GM12878 (cell line): ENCODE measurements around the gene DHRS7C.

ENCODE experiments used
- BCL3 ChIP-seq: IDR thresholded peaks from 2 replicates; pipeline ENCODE4 v1.6.1; 2011; ENCODE audit warnings: borderline replicate concordance, low read depth, mild to moderate bottlenecking, moderate library complexity, low read length; ENCODE audit not compliant: insufficient read depth, poor library complexity, severe bottlenecking
- BHLHE40 ChIP-seq, 2 experiments: fragments of 450-650 bp in 1 of 2; IDR thresholded peaks; 2 replicates each; pipeline ENCODE4 v1.6.1; 2011 to 2017; ENCODE audit warnings: low read depth in 2 of 2, borderline replicate concordance in 1 of 2, improper control_type of control experiment in 1 of 2, low read length in 1 of 2, mild to moderate bottlenecking in 1 of 2
- CBX3 ChIP-seq: fragments of 200-600 bp; sonication (generic); IDR thresholded peaks from 2 replicates; pipeline ENCODE4 v1.6.1; 2016; ENCODE audit warnings: low read depth, borderline replicate concordance
- CEBPZ ChIP-seq: fragments of 150-350 bp; IDR thresholded peaks from 2 replicates; pipeline ENCODE4 v1.6.1; 2016; ENCODE audit warnings: low read depth, low read length
- CTCF ChIP-seq, 3 experiments: IDR thresholded peaks in 2 of 3; conservative IDR thresholded peaks in 1 of 3; 2 replicates each; pipeline ENCODE4 v1.5.1; 2011; ENCODE audit warnings: low read depth in 3 of 3, low read length in 3 of 3, mild to moderate bottlenecking in 3 of 3, control low read depth in 2 of 3, moderate library complexity in 2 of 3, inconsistent platforms in 1 of 3, mixed read lengths in 1 of 3; ENCODE audit not compliant: control insufficient read depth in 2 of 3, insufficient read depth in 1 of 3; ENCODE audit errors: extremely low read depth in 1 of 3
- EP300 ChIP-seq, 2 experiments: fragments of 150-350 bp in 1 of 2; IDR thresholded peaks; 2 replicates each; pipeline ENCODE4 v1.6.1; 2011 to 2012; ENCODE audit warnings: low read depth in 2 of 2, low read length in 2 of 2, borderline replicate concordance in 1 of 2, improper control_type of control experiment in 1 of 2, inconsistent platforms in 1 of 2; ENCODE audit not compliant: control insufficient read depth in 1 of 2
- GATAD2B ChIP-seq: fragments of 450-650 bp; conservative IDR thresholded peaks from 2 replicates; pipeline ENCODE4 v1.6.1; 2017; ENCODE audit warnings: low read depth, mild to moderate bottlenecking, moderate library complexity
- NKRF ChIP-seq: fragments of 450-650 bp; conservative IDR thresholded peaks from 2 replicates; pipeline ENCODE4 v1.6.1; 2017; ENCODE audit warnings: mild to moderate bottlenecking, moderate library complexity
- POLR2A ChIP-seq: IDR thresholded peaks from 2 replicates; pipeline ENCODE4 v1.6.1; 2011; ENCODE audit warnings: low read depth, mild to moderate bottlenecking, low read length
- RFX5 ChIP-seq: IDR thresholded peaks from 2 replicates; pipeline ENCODE4 v1.6.1; 2011; ENCODE audit warnings: low read depth, low read length, improper control_type of control experiment
- SIN3A ChIP-seq: IDR thresholded peaks from 2 replicates; pipeline ENCODE4 v1.6.1; 2012; ENCODE audit warnings: low read depth, low read length, improper control_type of control experiment
- SMARCA5 ChIP-seq: fragments of 450-650 bp; IDR thresholded peaks from 2 replicates; pipeline ENCODE4 v1.6.1; 2017; ENCODE audit warnings: mild to moderate bottlenecking
- SMC3 ChIP-seq: IDR thresholded peaks from 2 replicates; pipeline ENCODE4 v1.6.1; 2011; ENCODE audit warnings: low read length, improper control_type of control experiment, borderline replicate concordance
- SUZ12 ChIP-seq: fragments of 200-600 bp; sonication (generic); IDR thresholded peaks from one replicate; pipeline ENCODE4 v1.6.1; 2018; ENCODE audit warnings: antibody characterized with exemption, mild to moderate bottlenecking; ENCODE audit not compliant: unreplicated experiment

- TF ChIP-seq CTCF (IDR thresholded peaks at IDR 0.05 in 2 of 3, conservative IDR thresholded peaks at IDR 0.05 in 1 of 3; ENCODE audit: control insufficient read depth in 2 of 3, extremely low read depth in 1 of 3, insufficient read depth in 1 of 3, low read depth in 3 of 3, low read length in 3 of 3) (no peak), NKRF (no peak), CBX3 (no peak), BHLHE40 (IDR thresholded peaks at IDR 0.05; ENCODE audit: borderline replicate concordance in 1 of 2, low read depth in 2 of 2, low read length in 1 of 2) (no peak), POLR2A (no peak), SMARCA5 (no peak), BCL3 (no peak), SIN3A (no peak), CEBPZ (no peak), SUZ12 (no peak), RFX5 (no peak), GATAD2B (no peak), EP300 (IDR thresholded peaks at IDR 0.05; ENCODE audit: borderline replicate concordance in 1 of 2, control insufficient read depth in 1 of 2, low read depth in 2 of 2, low read length in 2 of 2) (no peak), SMC3 (no peak)
Observed at GRCh38 chr17:9802294-9802693, 10.9 kb upstream of the DHRS7C start.
